SK-MEL-5 (cell line): Measurements from ENCODE around the gene RPS6KA2. TPM values are rescaled to one million over a fixed set of nuclear protein-coding genes. Genes with fewer than 3 reads are reported as not detected.

Source experiments
- DNase-seq: peaks from one replicate; pipeline ENCODE4 v3.0.0-alpha.2; 2016; ENCODE audit warnings: low read depth, low spot score
- in situ Hi-C: cut with HindIII; loops from 2 replicates; pipeline ENCODE4 v1.10.0; 2016; ENCODE audit warnings: low sequenced_read_pairs, high pct_unique_total_duplicates, low pct_unique_long_range_greater_than_20kb
- total RNA-seq: library from RNA; depleted of rRNA; stranded (reverse); fragments of >200 nt; shearing (Covaris generic); gene quantifications from 2 replicates; pipeline ENCODE4 v1.2.3, GENCODE V29; 2014

The RPS6KA2 gene
- total RNA-seq, 1 experiment from 2014 or later: 2.1 TPM

GRCh38 chr6:166446567-166447065, 180.4 kb downstream of the RPS6KA2 start:
- no peak for DNase-seq
- in situ Hi-C loops: no loop called here

GRCh38 chr6:166446146-166446545, 180.9 kb downstream of the RPS6KA2 start:
- DNase-seq: no peak
- in situ Hi-C loops: no loop called here

DNA sequence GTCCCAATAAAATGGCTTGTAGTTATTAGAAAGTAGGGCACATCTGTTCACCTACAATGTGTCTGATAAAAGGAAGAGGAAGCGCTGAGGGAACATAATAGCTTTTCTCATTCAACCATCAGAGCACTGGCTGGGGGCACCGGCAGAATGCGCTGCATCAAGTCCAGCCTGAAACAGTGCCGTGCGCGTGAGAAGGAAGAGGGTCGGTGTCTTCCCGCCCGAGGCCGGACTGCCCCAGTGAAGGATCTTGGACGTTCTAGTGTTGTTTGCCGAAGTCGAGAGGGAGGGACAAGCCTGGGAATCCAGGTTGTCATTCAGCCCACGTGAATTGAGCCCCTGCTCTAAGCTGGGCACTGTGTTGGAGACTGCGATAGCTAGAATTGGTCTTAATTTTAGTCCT, 182.6 kb downstream of the RPS6KA2 start:
- in situ Hi-C loops: no loop called here
- no peak for DNase-seq

DNA sequence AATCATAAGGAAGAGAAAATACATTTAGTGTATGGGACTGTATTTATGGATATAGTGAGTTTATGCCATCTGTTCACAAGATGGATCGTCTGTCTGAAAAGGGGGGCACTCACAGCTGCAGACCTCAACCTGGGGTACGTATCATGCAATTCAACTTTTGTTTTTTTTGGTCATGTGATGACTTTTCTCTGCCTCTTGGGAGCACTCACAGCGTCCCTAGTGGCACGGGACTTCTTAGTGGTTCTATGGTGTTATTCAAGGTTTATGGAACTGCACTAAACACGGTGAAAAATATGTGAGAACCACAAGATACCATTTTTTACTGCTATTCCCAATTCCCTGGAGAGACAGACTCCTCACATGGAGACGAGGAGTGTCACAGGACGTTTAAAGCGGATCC, 183.9 kb downstream of the RPS6KA2 start:
- DNase-seq: no peak
- in situ Hi-C loops: no loop called here

- no peak for DNase-seq
- in situ Hi-C loops: no loop called here
Observed at GRCh38 chr6:166442131-166442685, 184.8 kb downstream of the RPS6KA2 start.

GRCh38 chr6:166441325-166442078, 185.5 kb downstream of the RPS6KA2 start:
- in situ Hi-C loops: no loop called here

GRCh38 chr6:166440729-166441128, 186.3 kb downstream of the RPS6KA2 start:
- DNase-seq: no peak
- in situ Hi-C loops: no loop called here

More at GRCh38 chr6:166441325-166442078, 185.5 kb downstream of the RPS6KA2 start:
- DNase-seq: no peak

- in situ Hi-C loops: no loop called here
- no peak for DNase-seq
Observed at GRCh38 chr6:166440106-166440505, 186.9 kb downstream of the RPS6KA2 start.

DNA sequence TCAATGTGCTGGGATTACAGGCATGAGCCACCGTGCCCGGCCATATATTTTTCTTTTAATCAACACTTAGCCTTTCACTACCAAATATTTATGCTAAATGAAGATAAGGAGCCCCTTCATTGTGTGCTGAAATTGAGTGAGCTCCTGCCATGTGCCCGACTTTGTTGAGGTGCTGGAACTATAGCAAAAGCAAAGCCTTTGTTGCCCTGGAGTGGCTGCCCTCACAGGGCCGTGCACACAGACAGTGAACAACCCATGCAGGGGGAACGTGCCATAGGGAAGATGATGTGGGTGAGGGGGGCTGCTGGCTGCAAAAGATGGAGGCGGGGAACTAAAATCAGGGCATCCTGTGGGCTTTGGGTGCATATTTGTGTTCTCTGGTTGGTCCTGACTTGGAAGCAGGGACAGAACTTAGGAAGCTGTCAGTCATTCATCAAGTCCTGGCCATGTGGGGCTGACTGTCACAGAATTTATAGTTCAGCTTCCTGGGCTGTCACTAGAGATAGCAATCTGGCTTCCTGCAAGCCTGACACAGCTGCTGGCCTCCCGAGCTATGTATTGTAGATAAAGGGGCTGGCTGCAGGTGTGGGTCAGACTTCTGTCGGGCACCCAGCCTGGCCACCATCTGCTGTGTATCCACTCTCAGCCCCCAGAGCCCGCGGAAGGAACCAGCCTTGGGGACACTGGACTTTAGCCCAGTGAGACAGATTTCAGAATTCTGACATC, 187.5 kb downstream of the RPS6KA2 start:
- in situ Hi-C loops: no loop called here
- no peak for DNase-seq

GRCh38 chr6:166438211-166438861, 188.7 kb downstream of the RPS6KA2 start:
- DNase-seq: no peak
- in situ Hi-C loops: no loop called here

- in situ Hi-C loops: no loop called here
- no peak for DNase-seq
Observed at GRCh38 chr6:166437661-166438060, 189.4 kb downstream of the RPS6KA2 start.

- in situ Hi-C loops: no loop called here
- no peak for DNase-seq
Observed at GRCh38 chr6:166436195-166437139, 190.6 kb downstream of the RPS6KA2 start.

DNA sequence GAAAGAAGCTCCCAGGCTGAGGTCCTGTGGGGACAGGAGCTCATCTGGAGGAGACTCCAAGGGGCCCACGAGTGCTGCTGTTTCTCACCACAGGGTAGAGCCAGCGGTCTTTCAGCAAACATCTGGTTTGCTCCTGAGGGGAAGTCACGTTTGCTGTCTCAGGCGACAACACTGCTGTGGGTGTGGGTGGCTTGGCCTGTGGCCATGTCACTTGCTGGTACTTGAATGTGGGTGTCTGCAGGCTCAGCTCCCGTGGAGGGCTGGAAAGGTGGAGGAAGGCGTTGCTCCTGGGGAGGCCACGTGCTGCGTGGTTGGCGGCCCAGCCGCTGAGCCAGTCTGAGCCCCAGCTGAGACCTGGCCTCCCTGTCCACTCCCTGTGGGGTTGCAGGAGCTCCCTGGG, 191.5 kb downstream of the RPS6KA2 start:
- in situ Hi-C loops: no loop called here
- DNase-seq: no peak

DNA sequence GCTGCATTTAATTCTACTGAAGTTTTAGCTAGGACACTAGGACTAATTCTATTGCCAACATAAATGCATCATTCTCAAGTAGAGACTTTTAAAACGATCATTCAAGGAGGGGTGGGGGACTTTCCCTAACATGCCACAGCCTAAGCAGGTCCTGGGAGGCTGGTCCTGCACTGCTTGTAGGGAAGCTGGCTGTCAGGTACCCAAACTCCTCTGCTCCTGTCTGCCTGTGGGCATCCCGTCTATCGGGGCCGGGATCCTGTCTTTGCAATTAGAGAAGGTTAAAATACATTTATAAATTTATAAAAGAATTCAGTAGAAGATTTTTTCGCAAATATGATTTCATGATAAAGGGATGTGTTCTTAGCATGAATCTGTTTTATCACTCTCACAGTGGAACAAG, 192.7 kb downstream of the RPS6KA2 start:
- in situ Hi-C loops: no loop called here
- DNase-seq: no peak

GRCh38 chr6:166433096-166433495, 194.0 kb downstream of the RPS6KA2 start:
- in situ Hi-C loops: no loop called here
- no peak for DNase-seq

GRCh38 chr6:166430269-166430668, 196.8 kb downstream of the RPS6KA2 start:
- in situ Hi-C loops: no loop called here
- no peak for DNase-seq

- in situ Hi-C loops: no loop called here
- DNase-seq: no peak
Observed at GRCh38 chr6:166424431-166424830, 202.6 kb downstream of the RPS6KA2 start.
